Epithelial cell of proximal tubule (primary cell): ENCODE data around the gene CLDN3. TPM values are rescaled to one million over a fixed set of nuclear protein-coding genes. Genes with fewer than 3 reads are reported as not detected.
"Not testable (repeated sequence)": the region's sequence is repeated elsewhere in the genome, so short reads cannot be mapped to it uniquely, and the experiment has no call there.

Experiments
- DNase-seq: peaks from one replicate; pipeline ENCODE4 v3.0.0-alpha.2; 2011; ENCODE audit warnings: low read depth
- H3K4me3 ChIP-seq: 2 replicates; pipeline ENCODE4 v1.5.1; 2011; ENCODE audit warnings: low read depth, mild to moderate bottlenecking, low read length
- total RNA-seq: library from RNA; depleted of rRNA; stranded (reverse); fragments of >200 nt; gene quantifications from 2 replicates; pipeline ENCODE4 v1.2.3, GENCODE V29; 2015
- TF ChIP-seq, protein P1 (sequence below): conservative IDR thresholded peaks from 2 replicates; pipeline ENCODE4 v1.5.1; 2012; ENCODE audit warnings: low read depth, mild to moderate bottlenecking, low read length

CLDN3 gene
- total RNA-seq, 1 donor from 2014 or later, result 85.9 TPM

DNA sequence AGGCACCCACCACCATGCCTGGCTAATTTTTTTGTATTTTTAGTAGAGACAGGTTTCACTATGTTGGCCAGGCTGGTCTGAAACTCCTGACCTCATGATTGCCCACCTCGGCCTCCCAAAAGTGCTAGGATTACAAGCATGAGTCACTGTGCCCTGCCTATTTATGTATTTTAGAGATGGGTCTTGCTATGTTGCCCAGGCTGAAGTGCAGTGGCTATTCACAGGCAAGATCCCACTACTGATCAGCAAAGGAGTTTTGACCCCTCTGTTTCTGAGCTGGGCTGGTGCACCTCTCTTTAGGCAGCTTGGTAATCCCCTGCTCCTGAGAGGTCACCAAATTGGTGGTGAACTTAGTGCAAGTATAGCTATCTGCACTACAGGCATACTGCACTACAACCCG, 37.7 kb downstream of the CLDN3 start:
- no peak for DNase-seq
- TF ChIP-seq, protein P1, sequence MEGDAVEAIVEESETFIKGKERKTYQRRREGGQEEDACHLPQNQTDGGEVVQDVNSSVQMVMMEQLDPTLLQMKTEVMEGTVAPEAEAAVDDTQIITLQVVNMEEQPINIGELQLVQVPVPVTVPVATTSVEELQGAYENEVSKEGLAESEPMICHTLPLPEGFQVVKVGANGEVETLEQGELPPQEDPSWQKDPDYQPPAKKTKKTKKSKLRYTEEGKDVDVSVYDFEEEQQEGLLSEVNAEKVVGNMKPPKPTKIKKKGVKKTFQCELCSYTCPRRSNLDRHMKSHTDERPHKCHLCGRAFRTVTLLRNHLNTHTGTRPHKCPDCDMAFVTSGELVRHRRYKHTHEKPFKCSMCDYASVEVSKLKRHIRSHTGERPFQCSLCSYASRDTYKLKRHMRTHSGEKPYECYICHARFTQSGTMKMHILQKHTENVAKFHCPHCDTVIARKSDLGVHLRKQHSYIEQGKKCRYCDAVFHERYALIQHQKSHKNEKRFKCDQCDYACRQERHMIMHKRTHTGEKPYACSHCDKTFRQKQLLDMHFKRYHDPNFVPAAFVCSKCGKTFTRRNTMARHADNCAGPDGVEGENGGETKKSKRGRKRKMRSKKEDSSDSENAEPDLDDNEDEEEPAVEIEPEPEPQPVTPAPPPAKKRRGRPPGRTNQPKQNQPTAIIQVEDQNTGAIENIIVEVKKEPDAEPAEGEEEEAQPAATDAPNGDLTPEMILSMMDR, result no peak
- H3K4me3 ChIP-seq, result no peak overlapping the region

DNA sequence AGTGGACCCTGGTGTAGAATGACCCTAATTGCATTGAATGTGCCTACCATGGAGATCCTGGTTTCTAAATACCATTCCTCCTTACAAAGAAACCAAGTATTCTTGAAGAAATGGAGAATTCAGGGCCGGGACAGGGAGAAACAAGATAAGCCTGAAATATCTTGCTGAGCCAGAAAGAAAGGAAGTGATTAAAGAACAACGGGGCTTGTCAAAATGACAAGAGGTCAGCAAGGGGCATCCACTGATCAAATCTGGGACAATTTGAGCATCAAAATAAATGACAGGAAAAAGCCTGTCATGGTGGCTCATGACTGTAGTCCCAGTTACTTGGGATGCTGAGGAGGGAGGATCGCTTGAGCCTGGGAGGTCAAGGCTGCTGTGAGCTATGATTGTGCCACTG, 39.6 kb downstream of the CLDN3 start:
- no peak overlapping the region for H3K4me3 ChIP-seq
- DNase-seq, result no peak
- TF ChIP-seq, protein P1, result no peak

DNA sequence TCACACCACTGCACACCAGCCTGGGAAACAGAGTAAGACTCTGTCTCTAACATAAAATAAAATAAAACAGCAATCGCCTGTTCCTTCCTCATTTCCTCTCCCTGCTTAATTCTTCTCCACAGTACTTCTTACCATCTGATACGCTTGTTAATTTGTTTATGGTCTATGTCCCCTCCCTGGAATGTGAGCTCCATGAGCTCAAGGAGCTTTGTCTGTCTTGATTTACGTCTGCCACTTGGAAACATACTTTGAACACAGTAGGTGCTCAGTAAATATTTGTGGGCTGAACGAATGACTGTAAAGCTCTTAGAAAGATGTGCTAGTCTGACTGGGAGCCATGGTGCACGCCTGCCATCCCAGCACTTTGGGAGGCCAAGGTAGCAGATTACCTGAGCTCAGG, 41.5 kb downstream of the CLDN3 start:
- no peak for DNase-seq
- TF ChIP-seq, protein P1, result no peak
- H3K4me3 ChIP-seq, result no peak overlapping the region

DNA sequence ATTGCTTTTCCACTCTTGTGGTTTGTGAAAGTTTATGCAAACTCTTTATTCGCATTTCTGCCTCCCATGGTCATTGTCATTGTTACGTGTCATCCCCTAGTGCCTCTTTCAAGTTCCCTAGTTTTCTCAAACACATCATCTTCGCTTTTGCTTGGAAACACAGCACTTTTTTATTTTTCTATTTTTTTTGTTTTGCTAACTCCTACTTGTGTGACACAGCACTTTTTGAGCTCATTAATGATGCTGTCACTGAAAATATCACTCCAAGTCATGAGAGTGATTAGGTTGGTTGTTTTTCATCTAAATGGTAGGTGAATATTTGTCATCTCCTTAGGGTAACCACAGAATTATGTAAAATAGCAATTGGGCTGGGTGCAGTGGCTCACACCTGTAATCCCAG, 42.1 kb downstream of the CLDN3 start:
- TF ChIP-seq, protein P1, result no peak
- no peak for DNase-seq
- H3K4me3 ChIP-seq, result no peak overlapping the region

DNA sequence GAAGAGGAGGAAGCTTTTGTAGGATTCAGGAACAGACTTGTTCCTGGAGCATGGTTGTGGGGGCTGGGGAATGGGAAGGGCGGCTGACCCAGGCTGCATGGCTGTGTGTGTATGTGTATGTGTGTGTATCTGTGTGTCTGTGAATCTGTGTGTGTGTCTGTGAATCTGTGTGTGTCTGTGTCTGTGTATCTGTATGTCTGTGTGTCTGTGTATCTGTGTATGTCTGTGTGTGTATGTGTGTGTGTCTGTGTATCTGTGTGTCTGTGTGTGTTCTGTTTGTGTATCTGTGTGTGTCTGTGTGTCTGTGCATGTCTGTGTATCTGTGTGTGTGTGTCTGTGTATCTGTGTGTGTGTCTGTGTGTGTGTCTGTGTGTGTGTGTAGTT, 44.0 kb downstream of the CLDN3 start:
- DNase-seq, result no peak
- H3K4me3 ChIP-seq, result no peak overlapping the region
- TF ChIP-seq, protein P1, result no peak

DNA sequence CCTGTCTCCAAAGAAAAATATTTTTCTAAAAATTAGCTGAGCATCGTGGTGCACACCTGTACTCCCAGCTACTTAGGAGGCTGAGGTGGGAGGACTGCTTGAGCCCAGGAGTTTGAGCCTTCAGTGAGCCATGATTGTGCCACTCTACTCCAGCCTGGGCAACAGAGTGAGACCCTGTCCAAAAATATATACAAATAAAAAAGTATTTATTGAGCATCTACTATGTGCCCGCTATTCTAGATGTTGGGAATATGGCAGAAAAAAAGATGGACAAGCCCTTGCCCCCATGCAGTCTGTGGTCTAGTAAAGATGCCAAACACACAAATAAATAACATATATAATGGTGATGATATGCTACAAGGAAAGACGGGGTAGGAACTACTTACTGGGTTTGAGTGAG, 46.3 kb downstream of the CLDN3 start:
- TF ChIP-seq, protein P1, result no peak
- DNase-seq, result no peak
- H3K4me3 ChIP-seq, result no peak overlapping the region

DNA sequence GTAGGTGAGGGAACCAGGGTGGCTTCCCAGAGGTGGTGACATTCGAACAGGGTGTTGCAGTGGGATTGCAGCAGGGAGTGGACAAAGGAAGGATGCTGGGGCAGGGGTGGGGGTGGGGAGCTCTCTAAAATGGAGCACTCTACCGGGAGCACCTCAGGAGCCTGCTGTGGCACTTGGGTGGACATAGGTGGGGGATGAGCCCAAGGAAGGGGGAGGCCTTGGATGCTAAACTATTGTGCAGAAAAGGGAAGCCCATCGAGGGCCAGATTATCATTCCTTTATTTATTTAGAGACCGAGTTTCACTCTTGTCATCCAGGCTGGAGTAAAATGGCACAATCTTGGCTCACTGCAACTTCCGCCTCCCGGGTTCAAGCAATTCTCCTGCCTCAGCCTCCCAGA, 47.3 kb downstream of the CLDN3 start:
- DNase-seq, result no peak
- TF ChIP-seq, protein P1, result no peak

DNA sequence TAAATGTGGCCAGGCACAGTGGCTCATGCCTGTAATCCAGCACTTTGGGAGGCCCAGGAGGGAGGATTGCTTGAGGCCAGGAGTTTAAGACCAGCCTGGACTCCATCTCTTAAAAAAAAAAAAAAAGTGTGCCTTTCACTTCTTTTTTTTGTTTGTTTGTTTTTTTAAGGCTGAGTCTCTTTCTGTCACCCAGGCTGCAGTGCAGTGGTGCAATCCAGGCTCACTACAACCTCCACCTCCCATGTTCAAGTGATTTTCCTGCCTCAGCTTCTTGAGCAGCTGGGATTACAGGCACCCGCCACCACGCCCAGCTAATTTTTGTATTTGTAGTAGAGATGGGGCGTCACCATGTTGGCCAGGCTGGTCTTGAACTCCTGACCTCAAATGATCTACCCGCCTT, 47.9 kb downstream of the CLDN3 start:
- not testable (repeated sequence) for H3K4me3 ChIP-seq, DNase-seq

More for the DNA sequence above, 47.3 kb downstream of the CLDN3 start:
- H3K4me3 ChIP-seq, result no peak overlapping the region
